ENCODE data around the gene SI.

SI gene

DNA sequence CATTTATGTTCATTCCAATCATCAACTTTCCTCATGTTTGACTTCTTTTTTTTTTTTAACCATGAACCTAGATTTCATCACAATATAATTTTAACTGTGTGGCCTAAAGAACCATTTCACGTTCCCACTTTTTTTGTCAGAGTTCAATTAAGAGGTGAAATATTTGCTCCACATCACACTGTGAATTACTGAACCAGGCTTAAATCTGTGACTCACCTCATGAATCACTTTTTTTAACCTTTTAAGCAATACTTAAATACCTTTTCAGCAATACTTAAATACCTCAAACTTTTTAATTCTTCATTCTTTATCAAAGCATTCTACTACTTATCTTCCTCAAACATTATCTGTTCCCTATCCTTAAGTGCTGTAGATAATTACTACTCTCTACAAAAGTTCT lies 137.6 kb downstream of the SI start:
- no peak overlapping the region for H3K4me3 ChIP-seq (replicated peaks in 1 of 2; ENCODE audit: low read depth in 2 of 2, low read length in 2 of 2)
- DNase-seq (ENCODE audit: low read depth in 2 of 2), result no peak
- TF ChIP-seq CTCF (IDR thresholded peaks at IDR 0.05; ENCODE audit: low read depth, low read length), result no peak

DNA sequence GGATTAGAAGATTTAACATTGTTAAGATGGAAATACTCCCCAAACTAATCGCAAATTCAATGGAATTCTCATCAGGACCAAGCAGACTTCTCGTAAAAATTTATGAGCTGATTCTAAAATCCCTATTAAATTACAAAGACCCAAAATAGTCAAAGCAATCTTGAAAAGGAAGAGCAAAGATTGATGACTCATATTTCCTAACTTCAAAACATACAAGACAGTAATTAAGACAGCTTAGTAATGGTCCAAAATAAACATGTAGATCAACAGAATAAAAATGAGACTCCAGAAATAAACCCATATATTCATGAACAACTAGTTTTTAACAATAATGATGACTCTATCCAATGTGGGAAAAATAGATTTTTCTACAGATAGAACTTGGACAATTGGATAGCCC lies 148.7 kb downstream of the SI start:
- no peak for DNase-seq (ENCODE audit: low read depth in 2 of 2)
- TF ChIP-seq CTCF (IDR thresholded peaks at IDR 0.05; ENCODE audit: low read depth, low read length), result no peak
- H3K4me3 ChIP-seq (replicated peaks in 1 of 2; ENCODE audit: low read depth in 2 of 2, low read length in 2 of 2), result no peak overlapping the region
